Gastrocnemius medialis (tissue), 4 donors: ENCODE results near the gene FLT4.

Experiments used
- CTCF ChIP-seq, 5 experiments: fragments of 450-650 bp in 3 of 5; fragments of 200-600 bp in 2 of 5; sonication (generic) in 2 of 5; IDR thresholded peaks in 4 of 5; conservative IDR thresholded peaks in 1 of 5; 1 replicate in 4 of 5; 2 replicates in 1 of 5; pipeline ENCODE4 v1.5.1; 2016 to 2019; ENCODE audit warnings: antibody characterized with exemption in 5 of 5, mild to moderate bottlenecking in 3 of 5, moderate library complexity in 3 of 5
- POLR2A ChIP-seq, 2 donors: fragments of 450-650 bp; IDR thresholded peaks; one replicate each; pipeline ENCODE4 v1.6.1; 2017; ENCODE audit warnings: antibody characterized with exemption in 2 of 2, mild to moderate bottlenecking in 2 of 2, moderate library complexity in 2 of 2

GRCh38 chr5:180612683-180613082 lies 36.7 kb downstream of the FLT4 start:
- TF ChIP-seq CTCF (IDR thresholded peaks at IDR 0.05 in 4 of 5, conservative IDR thresholded peaks at IDR 0.05 in 1 of 5): no peak
- TF ChIP-seq POLR2A (IDR thresholded peaks at IDR 0.05): no peak
